MM.1S (cell line): Measurements from ENCODE around the gene DCLRE1C.

ENCODE experiments used
- DNase-seq: peaks from one replicate; pipeline ENCODE4 v3.0.0-alpha.2; 2015
- H2AFZ ChIP-seq: fragments of 300-600 bp; sonication (generic); 2 replicates; pipeline ENCODE4 v1.6.0; 2016; ENCODE audit warnings: antibody characterized with exemption, low read length
- H3F3A ChIP-seq: fragments of 300-600 bp; sonication (generic); 2 replicates; pipeline ENCODE4 v1.6.1; 2016; ENCODE audit warnings: mild to moderate bottlenecking, antibody characterized with exemption, low read length, moderate library complexity, mixed read lengths; ENCODE audit not compliant: insufficient read depth
- H3K27ac ChIP-seq: fragments of 300-600 bp; sonication (generic); 2 replicates; pipeline ENCODE4 v1.5.1; 2016; ENCODE audit warnings: mild to moderate bottlenecking, low read length
- H3K27me3 ChIP-seq: fragments of 300-600 bp; sonication (generic); replicated peaks from 2 replicates; pipeline ENCODE4 v1.6.0; 2016; ENCODE audit warnings: low read length; ENCODE audit not compliant: insufficient read depth
- H3K36me3 ChIP-seq: fragments of 300-600 bp; sonication (generic); replicated peaks from 2 replicates; pipeline ENCODE4 v1.6.1; 2016; ENCODE audit warnings: mild to moderate bottlenecking, low read length, mixed read lengths; ENCODE audit not compliant: insufficient read depth
- H3K4me1 ChIP-seq: fragments of 300-600 bp; sonication (generic); 2 replicates; pipeline ENCODE4 v1.6.1; 2016; ENCODE audit warnings: low read length, mixed read lengths
- H3K4me2 ChIP-seq: fragments of 300-600 bp; sonication (generic); 2 replicates; pipeline ENCODE4 v1.6.0; 2016; ENCODE audit warnings: low read depth, low read length
- H3K4me3 ChIP-seq: fragments of 300-600 bp; sonication (generic); 2 replicates; pipeline ENCODE4 v1.5.1; 2016; ENCODE audit warnings: low read length, mixed read lengths
- H3K79me2 ChIP-seq: fragments of 300-600 bp; sonication (generic); 2 replicates; pipeline ENCODE4 v1.6.1; 2016; ENCODE audit warnings: mixed run types, low read length, mixed read lengths
- H3K9ac ChIP-seq: fragments of 300-600 bp; sonication (generic); 2 replicates; pipeline ENCODE4 v1.6.1; 2016; ENCODE audit warnings: low read length, mixed read lengths
- H3K9me2 ChIP-seq: fragments of 300-600 bp; sonication (generic); replicated peaks from 2 replicates; pipeline ENCODE4 v1.6.1; 2016; ENCODE audit warnings: mild to moderate bottlenecking, low read length, mixed read lengths; ENCODE audit not compliant: insufficient read depth
- H3K9me3 ChIP-seq: fragments of 300-600 bp; sonication (generic); replicated peaks from 2 replicates; pipeline ENCODE4 v1.6.1; 2016; ENCODE audit warnings: mild to moderate bottlenecking, low read length, mixed read lengths; ENCODE audit not compliant: insufficient read depth
- H4K20me1 ChIP-seq: fragments of 300-600 bp; sonication (generic); 2 replicates; pipeline ENCODE4 v1.6.1; 2016; ENCODE audit warnings: mild to moderate bottlenecking, low read length, moderate library complexity, mixed read lengths; ENCODE audit not compliant: insufficient read depth
- EZH2 ChIP-seq: fragments of 300-600 bp; sonication (generic); optimal IDR thresholded peaks from 2 replicates; pipeline ENCODE3; 2017; ENCODE audit warnings: low read depth, mild to moderate bottlenecking, antibody characterized with exemption, low read length, mixed read lengths
- EZH2phosphoT487 ChIP-seq: fragments of 300-600 bp; sonication (generic); IDR thresholded peaks from 2 replicates; pipeline ENCODE4 v1.6.1; 2018; ENCODE audit warnings: antibody characterized with exemption, low read length
- TF ChIP-seq, protein P1 (sequence below): fragments of 300-600 bp; sonication (generic); IDR thresholded peaks from 2 replicates; pipeline ENCODE4 v1.5.1; 2016; ENCODE audit warnings: antibody characterized with exemption, low read length, mixed read lengths

Gene DCLRE1C

GRCh38 chr10:14954934-14955333 lies 1.0 kb upstream of the DCLRE1C start:
- H3K9me2 ChIP-seq: no peaks in the 10 kb centered on the region
- H4K20me1 ChIP-seq: no peaks in the 10 kb centered on the region
- no peaks in the 10 kb centered on the region for H3K36me3 ChIP-seq
- no peaks in the 10 kb centered on the region for H3K9me3 ChIP-seq
- peak overlapping the region; percentile 94 for H3K4me2 ChIP-seq
- H3K79me2 ChIP-seq: peaks cover 37% of the 10 kb centered on the region
- H2AFZ ChIP-seq: no peak overlapping the region
- peak overlapping the region; percentile 79; the same call in 1 of the 2 replicates for H3K4me3 ChIP-seq
- DNase-seq: no peak
- H3F3A ChIP-seq: peaks cover 32% of the 10 kb centered on the region
- TF ChIP-seq EZH2phosphoT487 (no peak), EZH2 (no peak)
- TF ChIP-seq, protein P1, sequence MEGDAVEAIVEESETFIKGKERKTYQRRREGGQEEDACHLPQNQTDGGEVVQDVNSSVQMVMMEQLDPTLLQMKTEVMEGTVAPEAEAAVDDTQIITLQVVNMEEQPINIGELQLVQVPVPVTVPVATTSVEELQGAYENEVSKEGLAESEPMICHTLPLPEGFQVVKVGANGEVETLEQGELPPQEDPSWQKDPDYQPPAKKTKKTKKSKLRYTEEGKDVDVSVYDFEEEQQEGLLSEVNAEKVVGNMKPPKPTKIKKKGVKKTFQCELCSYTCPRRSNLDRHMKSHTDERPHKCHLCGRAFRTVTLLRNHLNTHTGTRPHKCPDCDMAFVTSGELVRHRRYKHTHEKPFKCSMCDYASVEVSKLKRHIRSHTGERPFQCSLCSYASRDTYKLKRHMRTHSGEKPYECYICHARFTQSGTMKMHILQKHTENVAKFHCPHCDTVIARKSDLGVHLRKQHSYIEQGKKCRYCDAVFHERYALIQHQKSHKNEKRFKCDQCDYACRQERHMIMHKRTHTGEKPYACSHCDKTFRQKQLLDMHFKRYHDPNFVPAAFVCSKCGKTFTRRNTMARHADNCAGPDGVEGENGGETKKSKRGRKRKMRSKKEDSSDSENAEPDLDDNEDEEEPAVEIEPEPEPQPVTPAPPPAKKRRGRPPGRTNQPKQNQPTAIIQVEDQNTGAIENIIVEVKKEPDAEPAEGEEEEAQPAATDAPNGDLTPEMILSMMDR: no peak
- H3K27me3 ChIP-seq: no peaks in the 10 kb centered on the region
- peak overlapping the region; percentile 94 for H3K9ac ChIP-seq
- peak overlapping the region; percentile 99 for H3K27ac ChIP-seq
- peaks cover 30% of the 10 kb centered on the region for H3K4me1 ChIP-seq

GRCh38 chr10:14953424-14954000 lies 384 bp downstream of the DCLRE1C start:
- H3K36me3 ChIP-seq: no peaks in the 10 kb centered on the region; the same call in 1 of the 2 replicates
- no peaks in the 10 kb centered on the region for H3K9me3 ChIP-seq
- H3K9me2 ChIP-seq: no peaks in the 10 kb centered on the region
- H2AFZ ChIP-seq: peak overlapping the region; percentile 71
- peak; percentile 75 for DNase-seq
- H3K27ac ChIP-seq: peak overlapping the region; percentile 99
- H3K4me1 ChIP-seq: peaks cover 30% of the 10 kb centered on the region
- peak overlapping the region; percentile 94 for H3K4me2 ChIP-seq
- peak overlapping the region; percentile 79 for H3K4me3 ChIP-seq
- H3K9ac ChIP-seq: peak overlapping the region; percentile 94
- H3F3A ChIP-seq: peaks cover 26% of the 10 kb centered on the region
- H4K20me1 ChIP-seq: no peaks in the 10 kb centered on the region
- no peaks in the 10 kb centered on the region for H3K27me3 ChIP-seq
- peaks cover 52% of the 10 kb centered on the region for H3K79me2 ChIP-seq
- TF ChIP-seq, protein P1: peak; percentile 28
- no peak for TF ChIP-seq EZH2

DNA sequence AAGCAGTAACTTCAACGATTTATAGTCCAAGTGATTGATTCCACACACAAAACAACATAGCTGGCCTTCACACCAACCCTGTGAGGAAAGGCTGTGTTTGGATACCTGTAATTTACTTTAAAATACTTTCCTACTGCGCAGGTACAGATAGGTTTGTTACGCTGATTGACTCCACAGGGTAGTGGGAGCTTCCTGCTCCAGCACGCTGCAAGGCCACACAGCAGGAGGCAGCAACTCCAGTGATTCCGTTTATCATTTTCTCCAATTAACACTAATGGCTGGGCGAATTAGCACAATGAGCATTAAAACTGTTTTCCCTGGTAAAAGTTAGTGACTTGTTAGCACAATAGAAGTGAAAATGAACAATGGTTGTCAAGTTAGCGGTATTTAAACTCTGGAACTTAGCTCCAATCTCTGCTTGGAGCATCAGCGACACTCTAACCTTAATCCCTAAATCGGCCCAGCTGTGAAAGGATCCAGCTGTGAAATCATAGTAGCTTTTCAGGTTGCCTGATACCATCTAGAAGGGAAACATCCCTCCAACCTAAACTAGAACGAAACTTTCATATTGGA lies 959 bp downstream of the DCLRE1C start:
- peaks cover 26% of the 10 kb centered on the region for H3F3A ChIP-seq
- H2AFZ ChIP-seq: peak overlapping the region; percentile 71; the same call in 1 of the 2 replicates
- TF ChIP-seq EZH2phosphoT487 (no peak), EZH2 (no peak)
- TF ChIP-seq, protein P1: no peak
- H3K27me3 ChIP-seq: no peaks in the 10 kb centered on the region
- no peaks in the 10 kb centered on the region; the same call in 1 of the 2 replicates for H3K36me3 ChIP-seq
- H3K9me3 ChIP-seq: no peaks in the 10 kb centered on the region
- peak overlapping the region; percentile 79 for H3K4me3 ChIP-seq
- H3K4me1 ChIP-seq: peaks cover 30% of the 10 kb centered on the region
- H3K4me2 ChIP-seq: peak overlapping the region; percentile 94
- no peaks in the 10 kb centered on the region for H4K20me1 ChIP-seq
- H3K79me2 ChIP-seq: peaks cover 57% of the 10 kb centered on the region
- no peaks in the 10 kb centered on the region for H3K9me2 ChIP-seq
- peak overlapping the region; percentile 99 for H3K27ac ChIP-seq
- H3K9ac ChIP-seq: peak overlapping the region; percentile 94
- DNase-seq: no peak
